KMS-11 (cell line): ENCODE results near the gene EDARADD.

Experiments used
- H2AFZ ChIP-seq: fragments of 200-600 bp; sonication (generic); 2 replicates; pipeline ENCODE4 v1.6.1; 2016; ENCODE audit warnings: antibody characterized with exemption, mixed run types, low read depth
- H3K27ac ChIP-seq: fragments of 200-600 bp; sonication (generic); 2 replicates; pipeline ENCODE4 v1.6.1; 2016; ENCODE audit warnings: mild to moderate bottlenecking, mixed run types
- H3K27me3 ChIP-seq: fragments of 200-600 bp; sonication (generic); 2 replicates; pipeline ENCODE4 v1.6.1; 2017; ENCODE audit warnings: mild to moderate bottlenecking, low read depth, mixed run types, moderate library complexity; ENCODE audit not compliant: insufficient read depth
- H3K36me3 ChIP-seq: fragments of 200-600 bp; sonication (generic); 2 replicates; pipeline ENCODE4 v1.6.1; 2017; ENCODE audit warnings: mild to moderate bottlenecking, mixed run types; ENCODE audit not compliant: insufficient read depth
- H3K4me1 ChIP-seq: fragments of 200-600 bp; sonication (generic); 2 replicates; pipeline ENCODE4 v1.6.1; 2016; ENCODE audit warnings: mild to moderate bottlenecking, low read depth, mixed run types; ENCODE audit not compliant: poor library complexity, severe bottlenecking
- H3K4me2 ChIP-seq: fragments of 200-600 bp; sonication (generic); 2 replicates; pipeline ENCODE4 v1.7.0; 2016; ENCODE audit warnings: mild to moderate bottlenecking, mixed run types
- H3K4me3 ChIP-seq: fragments of 200-600 bp; sonication (generic); IDR thresholded peaks from 2 replicates; pipeline ENCODE4 v1.6.1; 2017; ENCODE audit warnings: low read depth, low read length, mixed read lengths; ENCODE audit not compliant: insufficient read depth
- H3K79me2 ChIP-seq: fragments of 200-600 bp; sonication (generic); 2 replicates; pipeline ENCODE4 v1.6.1; 2016; ENCODE audit warnings: low read depth, mixed run types; ENCODE audit not compliant: insufficient read depth
- H3K9ac ChIP-seq: fragments of 200-600 bp; sonication (generic); 2 replicates; pipeline ENCODE4 v1.6.1; 2016; ENCODE audit warnings: mild to moderate bottlenecking, mixed run types
- H4K20me1 ChIP-seq: fragments of 200-600 bp; sonication (generic); 2 replicates; pipeline ENCODE4 v1.6.1; 2016; ENCODE audit warnings: mild to moderate bottlenecking, mixed run types; ENCODE audit not compliant: insufficient read depth
- CTCF ChIP-seq: fragments of 200-600 bp; sonication (generic); conservative IDR thresholded peaks from 2 replicates; pipeline ENCODE4 v1.6.1; 2017; ENCODE audit warnings: low read depth, mild to moderate bottlenecking, antibody characterized with exemption, low read length, moderate library complexity, mixed read lengths

The EDARADD gene

GRCh38 chr1:236465231-236465958 lies 71.3 kb downstream of the EDARADD start:
- H3K27ac ChIP-seq: no peak overlapping the region
- peaks cover 21% of the 10 kb centered on the region for H3K4me1 ChIP-seq
- no peak for TF ChIP-seq CTCF
- no peaks in the 10 kb centered on the region for H3K79me2 ChIP-seq
- H3K9ac ChIP-seq: no peak overlapping the region
- no peak overlapping the region for H2AFZ ChIP-seq
- H4K20me1 ChIP-seq: no peaks in the 10 kb centered on the region
- H3K4me2 ChIP-seq: peak overlapping the region; percentile 63
- H3K27me3 ChIP-seq: no peaks in the 10 kb centered on the region
- no peak overlapping the region for H3K4me3 ChIP-seq
- H3K36me3 ChIP-seq: no peaks in the 10 kb centered on the region

- Histone ChIP-seq H3K4me2 (peak overlapping the region; percentile 63), H2AFZ (0 out of 2 replicates have a peak overlapping the region, but pooled peaks have one; percentile 1), H3K27me3 (no peaks in the 10 kb centered on the region), H4K20me1 (no peaks in the 10 kb centered on the region), H3K27ac (no peak overlapping the region), H3K4me1 (peaks cover 21% of the 10 kb centered on the region), H3K9ac (no peak overlapping the region), H3K4me3 (no peak overlapping the region), H3K36me3 (no peaks in the 10 kb centered on the region), H3K79me2 (no peaks in the 10 kb centered on the region)
- no peak for TF ChIP-seq CTCF
These were observed 71.8 kb downstream of the EDARADD start for GRCh38 chr1:236465959-236466303.

GRCh38 chr1:236467327-236467641 lies 73.2 kb downstream of the EDARADD start:
- no peak overlapping the region for H2AFZ ChIP-seq
- no peaks in the 10 kb centered on the region for H3K79me2 ChIP-seq
- H3K27ac ChIP-seq: no peak overlapping the region
- no peaks in the 10 kb centered on the region for H3K27me3 ChIP-seq
- H3K36me3 ChIP-seq: no peaks in the 10 kb centered on the region
- H3K4me2 ChIP-seq: no peak overlapping the region
- no peak for TF ChIP-seq CTCF
- H4K20me1 ChIP-seq: no peaks in the 10 kb centered on the region
- H3K4me1 ChIP-seq: peaks cover 21% of the 10 kb centered on the region
- no peak overlapping the region for H3K4me3 ChIP-seq
- H3K9ac ChIP-seq: no peak overlapping the region

GRCh38 chr1:236468625-236469024 lies 74.5 kb downstream of the EDARADD start:
- Histone ChIP-seq H3K79me2 (no peaks in the 10 kb centered on the region), H2AFZ (no peak overlapping the region), H3K27ac (no peak overlapping the region), H3K27me3 (no peaks in the 10 kb centered on the region), H4K20me1 (no peaks in the 10 kb centered on the region), H3K4me2 (no peak overlapping the region), H3K9ac (no peak overlapping the region), H3K36me3 (no peaks in the 10 kb centered on the region), H3K4me1 (peaks cover 21% of the 10 kb centered on the region), H3K4me3 (no peak overlapping the region)
- no peak for TF ChIP-seq CTCF
